Ecto neural progenitor cell (in vitro differentiated cells): Measurements from ENCODE around the gene SNAP47.

ENCODE experiments used
- DNase-seq: peaks from one replicate; pipeline ENCODE4 v3.0.0-alpha.2; 2018; ENCODE audit warnings: low spot score

Gene SNAP47

DNA sequence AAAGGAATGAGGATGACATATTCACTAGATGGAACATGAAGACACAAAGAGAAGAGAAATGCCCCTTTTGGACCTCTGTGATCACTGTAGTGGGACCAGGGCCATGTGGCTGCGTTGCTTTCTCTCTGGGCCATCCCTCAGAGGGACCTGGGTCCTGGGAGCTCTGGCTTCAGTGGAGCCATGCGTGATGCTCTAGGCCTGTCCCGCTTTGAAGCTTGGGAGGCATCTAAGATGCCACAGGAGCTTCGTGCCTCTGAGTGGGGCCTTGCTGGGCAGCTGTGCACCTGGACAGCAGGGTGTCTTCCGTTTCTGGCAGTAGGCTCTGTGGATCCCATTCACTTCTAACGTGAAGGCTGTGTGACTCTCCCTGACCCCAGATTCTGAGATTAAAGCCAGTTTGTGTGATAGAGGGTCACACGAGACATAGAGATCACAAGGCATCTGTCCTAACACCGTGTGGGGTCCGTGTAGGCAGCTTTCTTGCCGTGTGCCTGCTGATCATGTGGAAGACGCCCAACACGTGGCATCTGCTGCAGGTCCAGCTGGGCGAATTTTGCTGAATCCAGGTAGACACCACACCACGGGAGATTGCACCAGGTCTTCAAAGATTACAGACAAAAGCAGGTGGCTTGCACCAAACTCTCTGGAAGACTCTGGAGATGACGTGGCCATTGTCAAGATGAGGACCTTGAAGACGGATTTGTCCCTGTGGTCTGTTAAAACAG, 63.0 kb downstream of the SNAP47 start:
- DNase-seq = no peak

DNA sequence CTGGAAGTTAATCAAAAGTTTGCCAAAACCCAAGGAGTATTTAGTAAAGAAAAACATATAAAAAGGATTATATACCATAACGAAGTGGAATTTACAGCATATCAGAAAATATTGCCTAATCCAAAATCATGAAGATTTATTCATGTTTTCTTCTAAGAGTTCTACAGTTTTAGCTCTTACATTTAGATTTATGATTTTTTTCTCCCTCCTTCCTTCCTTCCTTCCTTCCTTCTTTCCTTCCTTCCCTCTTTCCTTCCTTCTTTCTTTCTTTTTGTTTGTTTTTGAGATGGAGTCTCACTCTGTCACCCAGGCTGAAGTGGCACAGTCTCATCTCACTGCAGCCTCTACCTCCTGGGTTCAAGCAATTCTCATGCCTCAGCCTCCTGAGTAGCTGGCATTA, 64.5 kb downstream of the SNAP47 start:
- no peak for DNase-seq

DNA sequence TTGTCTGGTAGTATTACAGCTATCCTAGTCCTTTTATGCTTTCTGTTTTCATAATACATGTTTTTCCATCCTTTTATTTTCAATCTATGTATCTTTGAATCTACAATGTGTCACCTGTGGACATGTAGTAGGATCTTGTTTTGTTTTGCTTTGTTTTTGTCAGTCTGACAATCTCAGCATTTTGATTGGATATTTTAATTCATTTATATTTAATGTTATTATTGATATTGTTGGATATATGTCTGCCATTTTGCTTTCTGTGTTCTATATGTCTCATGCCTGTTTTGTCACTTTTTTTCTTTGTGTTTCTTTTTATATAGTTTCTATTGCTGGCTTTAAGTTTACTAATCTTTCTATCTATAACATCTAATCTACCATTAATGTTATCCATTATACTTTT, 68.7 kb downstream of the SNAP47 start:
- DNase-seq = no peak

DNA sequence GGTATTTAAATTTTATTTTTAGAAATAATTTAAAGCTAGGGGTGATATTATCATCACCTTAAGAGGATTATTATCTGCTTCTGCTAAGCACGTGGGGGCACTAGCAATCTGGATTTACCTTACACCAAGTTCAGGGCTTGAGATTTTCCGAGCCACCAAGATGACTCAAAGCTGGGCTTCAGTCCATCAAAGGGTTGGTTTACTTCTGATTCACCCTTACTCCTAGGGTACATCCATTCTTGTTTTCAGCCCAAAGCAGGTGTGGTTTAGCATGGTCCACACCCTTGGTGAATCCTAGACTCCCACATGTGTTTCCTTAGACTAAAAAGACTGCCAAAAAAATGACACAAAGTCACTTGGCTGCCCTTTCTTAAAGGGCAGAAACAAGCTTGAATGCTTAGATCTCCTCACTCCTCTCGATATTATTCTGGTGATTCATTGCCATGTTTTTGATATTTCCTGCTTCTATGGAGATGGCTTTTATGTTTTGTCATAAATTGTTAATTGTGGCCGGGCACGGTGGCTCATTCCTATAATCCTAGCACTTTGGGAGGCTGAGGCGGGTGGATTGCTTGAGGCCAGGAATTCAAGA, 70.5 kb downstream of the SNAP47 start:
- DNase-seq = no peak

DNA sequence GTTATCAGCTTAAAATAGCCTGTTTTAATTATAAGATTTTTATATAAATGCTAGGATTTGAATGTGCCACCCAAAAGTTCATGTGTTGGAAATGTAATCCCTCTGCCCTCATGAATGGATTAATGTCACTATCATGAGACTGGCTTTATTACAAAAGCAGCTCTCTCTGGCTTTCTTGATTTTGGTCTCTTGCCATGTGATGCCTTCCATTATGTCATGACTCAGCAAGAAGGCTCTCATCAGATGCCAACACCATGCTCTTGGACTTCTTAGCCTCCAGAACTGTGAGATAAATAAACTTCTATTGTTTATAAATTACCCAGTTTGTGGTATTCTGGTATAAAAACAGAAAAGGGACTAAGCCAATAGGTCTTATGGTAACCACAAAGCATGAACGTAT, 73.3 kb downstream of the SNAP47 start:
- no peak for DNase-seq

DNA sequence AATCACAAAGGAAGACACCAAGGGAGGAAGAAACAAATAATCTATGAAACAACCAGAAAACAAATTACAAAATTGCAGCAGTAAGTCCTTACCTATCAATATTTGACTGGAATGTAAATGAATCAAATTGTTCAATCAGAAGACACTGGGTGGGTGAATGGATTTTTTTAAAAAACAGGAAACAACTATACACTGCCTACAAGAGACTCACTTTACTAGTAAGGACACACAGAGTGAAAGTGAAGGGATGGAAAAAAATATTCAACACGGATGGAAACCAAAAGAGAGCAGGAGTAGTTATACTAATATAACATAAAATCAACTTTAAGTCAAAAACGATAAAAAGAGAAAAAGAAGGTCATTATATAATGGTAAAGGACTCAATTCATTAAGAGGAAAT, 73.8 kb downstream of the SNAP47 start:
- no peak for DNase-seq

DNA sequence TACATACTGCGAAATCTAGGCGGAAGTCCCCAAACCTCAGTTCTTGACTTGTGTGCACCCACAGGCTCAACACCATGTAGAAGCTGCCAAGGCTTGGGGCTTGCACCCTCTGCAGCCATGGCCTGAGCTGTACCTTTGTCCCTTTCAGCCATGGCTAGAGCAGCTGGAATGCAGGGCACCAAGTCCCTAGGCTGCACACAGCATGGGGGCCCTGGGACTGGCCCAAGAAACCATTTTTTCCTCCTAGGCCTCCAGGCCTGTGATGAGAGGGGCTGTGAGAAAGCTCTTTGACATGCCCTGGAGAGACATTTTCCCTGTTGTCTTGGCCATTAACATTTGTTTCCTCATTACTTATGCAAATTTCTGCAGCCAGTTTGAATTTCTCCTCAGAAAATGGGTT, 78.7 kb downstream of the SNAP47 start:
- no peak for DNase-seq

DNA sequence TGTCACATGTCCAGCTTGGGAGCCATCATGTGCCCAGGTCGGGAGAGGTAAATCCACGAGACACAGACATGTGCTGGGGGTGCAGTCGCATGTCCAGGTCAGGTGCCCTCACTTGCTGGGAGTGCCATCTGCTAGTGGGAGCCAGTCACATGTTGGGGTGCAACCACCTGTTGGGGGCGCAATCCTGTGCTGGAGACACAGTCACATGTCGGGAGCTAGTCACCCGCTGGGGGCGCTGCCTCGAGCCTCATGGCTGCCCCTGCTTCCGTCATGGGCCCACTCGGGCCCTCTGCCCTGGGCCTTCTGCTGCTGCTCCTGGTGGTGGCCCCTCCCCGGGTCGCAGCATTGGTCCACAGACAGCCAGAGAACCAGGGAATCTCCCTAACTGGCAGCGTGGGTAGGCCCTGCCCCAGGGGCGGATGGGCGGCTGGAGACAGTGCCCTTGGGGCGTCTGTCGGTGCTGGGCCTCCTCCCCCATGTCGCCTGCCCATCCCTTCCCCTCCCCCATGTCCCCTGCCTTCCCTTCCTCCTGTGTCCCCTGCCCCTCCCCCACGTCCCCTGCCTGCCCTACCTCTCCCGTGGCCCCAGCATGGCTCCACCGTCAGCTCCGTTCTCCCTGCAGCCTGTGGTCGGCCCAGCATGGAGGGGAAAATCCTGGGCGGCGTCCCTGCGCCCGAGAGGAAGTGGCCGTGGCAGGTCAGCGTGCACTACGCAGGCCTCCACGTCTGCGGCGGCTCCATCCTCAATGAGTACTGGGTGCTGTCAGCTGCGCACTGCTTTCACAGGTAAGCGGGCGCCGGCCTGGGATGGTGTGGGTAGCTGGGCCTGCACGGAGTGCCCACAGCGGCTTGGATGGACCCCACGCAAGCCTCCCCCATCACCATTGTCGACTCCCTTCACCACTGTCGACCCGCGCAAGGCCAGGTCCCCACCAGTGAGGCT, 80.5 kb downstream of the SNAP47 start, which contains the start of gene PRSS38:
Gene PRSS38, plus strand, starts transcription at position 208 of the 942 bp plus-strand sequence. Its CDS starts 42 bp downstream, at position 250.
- DNase-seq = no peak

DNA sequence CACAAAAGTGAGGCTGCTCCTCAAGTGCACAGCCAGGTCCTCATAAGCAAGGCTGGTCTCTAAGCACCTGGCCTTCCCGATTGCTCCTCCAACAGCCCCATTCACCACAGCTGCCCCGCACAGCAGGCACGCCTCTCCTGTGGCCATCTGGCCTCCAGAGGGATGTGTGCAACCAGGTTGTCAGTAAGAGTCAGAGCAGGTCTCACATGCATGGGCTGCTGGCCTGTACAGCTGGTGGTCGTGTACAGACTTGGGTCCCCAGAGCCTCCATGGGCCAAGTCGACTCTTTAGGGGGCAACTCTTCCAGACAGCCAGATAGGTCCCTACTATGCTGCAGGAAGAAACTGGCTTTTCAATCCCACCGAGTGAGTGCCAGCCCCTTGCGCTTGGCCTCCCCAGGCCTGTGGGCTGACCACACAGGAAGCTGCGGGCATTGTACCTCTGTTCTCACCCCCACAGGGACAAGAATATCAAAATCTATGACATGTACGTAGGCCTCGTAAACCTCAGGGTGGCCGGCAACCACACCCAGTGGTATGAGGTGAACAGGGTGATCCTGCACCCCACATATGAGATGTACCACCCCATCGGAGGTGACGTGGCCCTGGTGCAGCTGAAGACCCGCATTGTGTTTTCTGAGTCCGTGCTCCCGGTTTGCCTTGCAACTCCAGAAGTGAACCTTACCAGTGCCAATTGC, 81.7 kb downstream of the SNAP47 start:
- no peak for DNase-seq

DNA sequence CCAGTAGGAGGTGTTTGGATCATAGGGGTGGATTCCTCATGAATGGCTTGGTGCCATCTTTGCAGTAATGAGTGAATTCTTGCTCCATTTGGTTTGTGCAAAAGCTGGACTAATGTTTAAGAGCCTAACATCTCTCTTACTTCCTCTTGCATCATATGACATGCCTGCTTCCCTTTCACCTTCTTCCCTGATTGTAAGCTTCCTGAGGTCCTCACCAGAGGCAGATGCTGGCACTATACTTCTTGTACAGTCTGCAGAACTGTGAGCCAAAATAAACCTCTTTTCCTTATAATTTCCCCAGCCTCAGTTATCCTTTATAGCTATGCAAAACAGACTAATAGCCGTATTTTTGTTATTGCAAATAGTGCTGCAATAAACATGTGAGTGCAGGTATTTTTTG, 88.3 kb downstream of the SNAP47 start:
- DNase-seq = no peak

DNA sequence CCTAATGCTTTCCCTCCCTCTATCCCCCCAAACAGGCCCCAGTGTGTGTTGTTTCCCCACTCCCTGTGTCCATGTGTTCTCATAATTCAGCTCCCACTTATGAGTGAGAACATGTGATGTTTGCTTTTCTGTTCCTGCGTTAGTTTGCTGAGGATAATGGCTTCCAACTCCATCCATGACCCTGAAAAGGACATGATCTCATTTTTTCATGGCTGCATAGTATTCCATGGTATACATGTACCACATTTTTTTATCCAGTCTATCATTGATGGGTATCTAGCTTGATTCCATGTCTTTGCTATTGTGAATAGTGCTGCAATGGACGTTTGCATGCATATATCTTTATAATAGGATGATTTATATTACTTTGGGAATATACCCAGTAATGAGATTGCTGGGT, 89.0 kb downstream of the SNAP47 start:
- DNase-seq = no peak

DNA sequence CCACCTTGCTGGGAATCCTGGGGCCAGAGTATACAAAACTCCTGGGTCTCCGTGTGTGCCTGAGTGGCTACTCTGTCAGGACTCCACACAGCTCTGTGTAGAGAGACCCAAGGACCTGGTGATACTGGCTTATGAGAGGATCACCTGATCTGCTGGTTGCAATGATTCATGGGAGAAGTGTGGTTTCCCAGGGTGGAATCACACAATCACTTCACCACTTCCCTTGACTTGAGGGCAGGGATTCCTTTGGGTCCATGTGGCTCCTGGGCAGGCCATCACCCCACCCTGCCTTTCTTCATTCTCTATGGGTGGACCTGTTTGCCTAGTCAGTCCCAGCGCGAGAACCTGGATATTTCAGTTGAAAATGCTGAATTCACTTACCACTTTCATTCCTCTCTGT, 93.6 kb downstream of the SNAP47 start:
- DNase-seq = no peak
